ENCODE measurements around the gene SPON1. TPM values are rescaled to one million over a fixed set of nuclear protein-coding genes. Genes with fewer than 3 reads are reported as not detected.
"Not testable (repeated sequence)": the region's sequence is repeated elsewhere in the genome, so short reads cannot be mapped to it uniquely, and the experiment has no call there.

The SPON1 gene
- total RNA-seq, 1 experiment from 2014 or later, result not detected

DNA sequence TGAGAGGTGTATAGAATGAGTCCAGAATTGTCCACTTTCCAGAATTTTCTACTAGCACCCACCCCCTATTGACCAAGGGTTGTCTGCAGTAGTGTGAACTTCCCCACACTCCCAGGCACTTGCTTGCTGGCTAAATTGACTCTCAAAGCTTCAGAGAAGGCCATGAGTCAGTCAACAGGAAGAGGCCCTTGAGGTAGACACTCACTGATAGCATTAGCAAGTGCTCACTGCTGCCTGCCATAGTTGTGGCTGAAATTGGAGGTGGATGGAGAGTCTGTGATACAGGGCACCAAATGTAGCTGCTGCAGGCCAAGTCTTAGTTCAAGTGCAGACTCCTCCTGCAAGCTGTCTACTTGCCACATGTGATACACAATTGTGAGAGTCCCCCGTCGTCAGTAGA is 156.8 kb downstream of the SPON1 start:
- no peak for DNase-seq (ENCODE audit: low spot score)

DNA sequence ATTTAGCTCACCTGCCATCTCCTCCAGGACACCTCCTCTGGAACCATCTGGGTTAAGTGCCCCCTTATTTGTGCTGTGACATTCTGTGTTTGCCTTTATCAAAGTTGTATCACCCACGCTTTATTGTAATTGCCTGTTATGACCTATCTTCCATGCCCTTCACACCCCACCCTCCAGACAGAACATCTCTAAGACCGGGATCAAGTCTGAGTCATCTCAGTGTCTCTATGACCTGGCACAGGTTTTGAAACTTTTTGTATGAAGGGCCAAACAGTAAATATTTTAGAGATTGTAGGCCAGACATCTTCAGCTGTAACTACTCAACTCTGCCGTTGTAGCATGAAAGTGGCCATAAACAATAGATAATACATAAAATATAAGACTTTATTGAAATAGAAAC is 161.8 kb downstream of the SPON1 start:
- DNase-seq (ENCODE audit: low spot score), result no peak

DNA sequence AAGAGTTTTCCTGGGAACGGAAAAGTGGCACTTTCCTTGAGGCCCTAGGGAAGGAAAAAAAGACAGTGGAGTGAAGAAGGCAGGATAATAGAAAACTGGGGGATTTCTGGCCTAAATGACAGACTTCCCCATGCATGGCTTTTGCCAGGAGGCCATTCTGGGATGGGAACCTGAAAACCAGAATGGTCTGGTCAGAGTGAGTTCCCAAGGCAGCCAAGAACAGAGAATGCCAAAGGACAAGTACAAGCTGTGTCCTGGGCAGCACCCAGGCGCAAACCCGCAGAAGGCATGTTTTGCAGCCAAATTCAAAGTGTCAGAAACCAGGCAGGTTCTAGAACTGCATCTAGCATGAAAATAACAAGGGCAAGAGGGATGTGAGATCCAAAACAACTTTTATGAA is 162.4 kb downstream of the SPON1 start:
- DNase-seq (ENCODE audit: low spot score), result no peak

DNA sequence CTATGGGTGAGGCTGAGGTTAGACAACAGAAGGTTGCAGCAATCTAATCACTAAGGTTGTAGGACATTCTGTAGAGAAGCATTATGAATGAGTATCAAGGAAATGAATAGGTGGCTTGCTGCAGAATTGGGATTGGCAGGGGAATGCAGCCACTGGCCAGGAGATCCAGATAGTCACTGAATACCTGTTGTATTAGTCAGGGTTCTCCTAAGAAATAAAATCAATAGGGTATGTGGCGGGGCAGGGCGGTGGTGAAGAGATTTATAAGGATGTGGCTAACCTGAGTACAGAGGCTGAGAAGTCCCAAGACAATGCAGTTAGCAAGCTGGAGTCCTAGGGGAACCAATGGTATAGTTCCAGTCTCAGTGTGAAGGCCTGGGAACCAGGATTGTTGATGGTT is 163.0 kb downstream of the SPON1 start:
- DNase-seq (ENCODE audit: low spot score), result peak; percentile 26

DNA sequence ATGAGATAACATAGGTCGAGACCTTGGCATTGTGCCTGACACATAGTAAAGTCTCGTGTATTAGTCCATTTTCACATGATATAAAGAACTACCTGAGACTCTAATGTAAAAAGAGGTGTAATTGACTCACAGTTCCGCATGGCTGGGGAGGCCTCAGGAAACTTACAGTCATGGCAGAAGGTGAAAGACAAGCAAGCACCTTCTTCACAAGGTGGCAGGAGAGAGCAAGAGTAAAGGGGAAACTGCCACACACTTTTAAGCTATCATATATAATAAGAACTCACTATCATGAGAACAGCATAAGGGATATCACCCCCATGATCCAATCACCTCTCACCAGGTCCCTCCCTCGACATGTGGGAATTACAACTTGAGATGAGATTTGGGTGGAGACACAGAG is 165.2 kb downstream of the SPON1 start:
- DNase-seq (ENCODE audit: low spot score), result no peak

DNA sequence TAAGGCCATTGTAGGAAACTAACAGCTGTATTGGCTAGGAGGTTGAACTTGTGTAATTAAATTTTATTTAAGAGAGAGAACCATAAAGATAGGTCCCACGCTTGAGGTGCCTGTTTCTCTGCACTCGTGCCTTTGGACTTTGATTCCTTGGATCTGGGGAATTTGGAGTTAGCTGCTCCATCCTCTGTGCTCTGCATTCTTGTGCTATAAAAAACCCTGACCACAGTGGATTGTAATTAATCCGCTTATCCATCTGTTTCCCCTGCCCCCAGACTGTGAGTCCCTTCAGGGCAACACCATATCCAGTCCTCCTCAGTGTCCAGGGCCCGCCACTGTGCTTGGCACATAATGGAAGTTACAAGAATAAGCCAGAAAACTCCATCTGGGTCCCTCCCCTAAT is 169.8 kb downstream of the SPON1 start:
- DNase-seq (ENCODE audit: low spot score), result no peak

DNA sequence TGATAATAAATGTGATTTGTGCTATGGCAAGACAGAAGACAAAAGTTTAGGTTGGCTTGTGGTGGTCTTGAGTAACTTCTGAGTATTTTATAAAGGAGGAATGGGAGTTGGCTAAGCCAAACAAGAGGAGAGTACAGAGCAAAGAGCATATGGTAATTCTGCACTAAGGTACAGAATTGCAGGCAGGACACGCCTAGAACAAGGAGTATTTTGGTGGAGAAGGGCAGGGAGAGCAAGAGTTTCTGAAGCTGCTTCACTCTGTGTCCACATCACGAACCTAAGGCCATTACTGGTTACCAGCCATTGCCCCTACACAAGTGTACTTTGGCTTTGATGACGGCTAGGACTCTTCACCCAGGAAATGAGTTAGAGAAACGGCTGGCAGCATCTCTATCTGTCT is 170.9 kb downstream of the SPON1 start:
- no peak for DNase-seq (ENCODE audit: low spot score)

DNA sequence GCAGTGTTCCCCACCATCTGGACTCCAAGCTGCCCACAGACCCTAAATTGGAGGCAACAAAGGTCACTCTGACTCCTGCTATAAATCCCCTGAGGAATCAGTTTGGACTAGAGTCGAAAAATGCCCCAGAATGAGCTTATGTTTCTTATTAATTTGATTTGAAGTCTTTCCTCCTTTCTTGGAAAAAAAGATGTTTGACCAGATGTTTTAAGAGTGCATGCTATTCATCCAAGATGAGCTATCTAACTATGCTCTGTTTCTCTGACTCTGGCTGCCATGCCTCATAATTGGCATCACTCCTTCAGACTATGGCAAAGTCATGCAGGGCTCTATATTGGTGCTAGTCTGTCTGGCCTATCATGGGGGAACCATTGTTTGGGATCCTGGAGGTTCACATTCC is 174.0 kb downstream of the SPON1 start:
- DNase-seq (ENCODE audit: low spot score), result no peak

DNA sequence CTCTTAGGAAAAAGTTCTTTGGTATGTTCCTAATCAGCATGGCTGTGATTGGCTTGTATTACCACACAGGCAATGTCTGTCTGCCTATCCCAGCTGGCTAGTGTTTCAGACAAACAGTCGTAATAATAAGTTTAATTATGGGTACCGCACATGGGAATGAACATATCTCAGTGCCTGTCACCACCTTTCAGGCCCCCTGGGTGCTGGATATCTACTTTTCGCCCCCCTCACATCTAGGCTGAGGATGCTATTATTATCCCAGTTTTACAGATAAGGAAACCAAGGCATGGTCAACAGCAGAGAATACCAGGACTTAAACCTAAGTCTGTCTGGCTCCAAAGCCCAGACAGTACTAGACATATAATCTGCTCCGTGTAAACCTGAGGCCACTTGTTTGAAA is 174.8 kb downstream of the SPON1 start:
- no peak for DNase-seq (ENCODE audit: low spot score)

DNA sequence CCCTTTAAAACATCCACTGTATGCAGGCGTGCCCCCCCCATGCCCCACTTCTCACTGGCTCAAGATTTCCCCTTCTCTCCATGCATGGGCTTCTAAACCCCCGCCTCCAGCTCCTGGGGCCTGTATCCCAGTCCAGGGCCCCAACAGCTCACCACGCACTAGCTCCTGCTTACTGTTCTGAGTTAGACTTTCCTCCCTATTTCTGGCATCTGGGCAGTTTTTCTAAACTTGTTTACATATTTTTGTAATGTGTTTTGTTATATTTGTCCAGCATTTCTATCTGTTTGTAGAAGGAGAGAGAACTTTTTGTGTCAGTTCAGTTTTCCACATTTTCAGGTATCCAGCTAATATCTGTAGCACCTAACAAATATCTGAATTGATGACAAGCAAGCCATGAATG is 178.5 kb downstream of the SPON1 start:
- DNase-seq (ENCODE audit: low spot score), result no peak

DNA sequence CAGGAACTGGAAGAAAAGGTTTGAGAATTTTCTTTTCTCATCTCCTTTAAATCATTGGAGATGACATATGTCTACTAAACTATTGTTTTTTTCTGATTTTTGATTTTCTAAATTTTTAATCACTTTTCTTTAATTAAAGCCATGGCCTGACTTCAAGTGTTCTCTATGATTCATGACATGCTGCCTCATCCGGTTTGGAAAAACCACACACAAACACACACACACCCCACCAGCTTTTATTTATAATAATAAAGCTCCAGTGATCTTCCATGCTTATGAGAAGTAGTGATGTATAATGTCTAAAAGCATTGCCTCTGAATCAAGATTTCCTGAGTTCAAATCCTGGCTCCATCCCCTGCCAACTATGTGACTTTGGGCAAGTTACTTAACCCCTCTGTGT is 179.2 kb downstream of the SPON1 start:
- no peak for DNase-seq (ENCODE audit: low spot score)

DNA sequence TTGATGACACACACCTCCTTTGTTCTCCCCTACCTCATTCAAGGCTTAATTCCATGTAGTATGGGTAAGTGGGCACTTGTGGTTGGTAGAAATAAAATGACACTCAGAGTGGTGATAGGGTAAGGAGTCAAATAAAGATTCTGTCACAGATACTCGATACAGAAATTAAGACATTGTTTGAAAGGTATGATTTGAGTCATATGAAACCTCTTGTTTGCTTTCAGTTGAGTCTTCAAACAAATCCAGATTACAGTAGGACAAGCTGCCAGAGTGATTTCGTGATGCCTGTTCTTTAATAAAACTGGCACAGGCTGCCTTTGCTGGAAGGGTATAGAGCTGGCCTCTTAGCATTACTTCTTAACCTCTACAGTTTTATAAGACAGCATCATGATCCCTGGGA is 182.4 kb downstream of the SPON1 start:
- DNase-seq (ENCODE audit: low spot score), result no peak

DNA sequence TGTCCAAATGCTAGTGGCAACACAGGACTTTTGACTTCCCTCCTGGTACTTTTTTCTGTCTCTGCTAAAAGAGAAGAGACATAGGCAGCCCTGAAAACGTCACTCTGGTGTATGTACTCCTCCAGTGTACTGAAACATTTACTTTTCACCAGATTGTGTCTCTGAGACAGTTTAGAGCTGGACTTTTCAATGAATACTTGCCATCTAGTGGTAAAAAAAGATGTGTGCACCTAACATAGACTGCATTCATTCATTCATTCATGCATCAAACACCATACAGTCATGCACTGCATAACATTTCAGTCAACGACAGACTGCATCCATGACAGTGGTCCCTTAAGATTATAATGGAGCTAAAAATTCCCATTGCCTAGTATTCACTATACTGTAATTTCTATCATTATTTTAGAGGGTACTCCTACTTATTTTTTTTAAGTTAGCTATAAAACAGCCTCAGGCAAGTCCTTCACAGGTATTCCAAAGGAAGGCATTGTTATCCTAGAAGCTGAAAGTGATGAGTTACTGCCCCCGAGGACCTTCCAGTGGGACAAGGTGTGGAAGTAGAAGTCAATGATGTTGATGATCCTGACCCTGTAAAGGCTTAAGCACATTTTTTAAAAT is 186.2 kb downstream of the SPON1 start:
- DNase-seq (ENCODE audit: low spot score), result peak; percentile 65

DNA sequence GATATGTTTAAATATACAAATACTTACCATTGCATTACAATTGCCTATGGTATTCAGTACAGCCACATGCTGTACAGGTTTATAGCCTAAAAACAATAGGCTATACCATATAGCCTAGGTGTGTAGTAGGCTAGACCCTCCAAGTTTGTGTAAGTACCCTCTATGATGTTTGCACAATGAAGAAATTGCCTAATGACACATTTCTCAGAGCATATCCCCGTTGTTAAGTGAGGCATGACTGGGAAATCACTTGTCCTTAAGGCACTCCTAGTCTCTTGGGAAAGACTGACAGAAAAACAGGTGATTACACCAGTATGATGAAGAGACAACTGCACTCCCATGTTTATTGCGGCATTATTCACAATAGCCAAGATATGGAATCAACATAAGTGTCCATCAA is 187.2 kb downstream of the SPON1 start:
- DNase-seq (ENCODE audit: low spot score), result no peak

DNA sequence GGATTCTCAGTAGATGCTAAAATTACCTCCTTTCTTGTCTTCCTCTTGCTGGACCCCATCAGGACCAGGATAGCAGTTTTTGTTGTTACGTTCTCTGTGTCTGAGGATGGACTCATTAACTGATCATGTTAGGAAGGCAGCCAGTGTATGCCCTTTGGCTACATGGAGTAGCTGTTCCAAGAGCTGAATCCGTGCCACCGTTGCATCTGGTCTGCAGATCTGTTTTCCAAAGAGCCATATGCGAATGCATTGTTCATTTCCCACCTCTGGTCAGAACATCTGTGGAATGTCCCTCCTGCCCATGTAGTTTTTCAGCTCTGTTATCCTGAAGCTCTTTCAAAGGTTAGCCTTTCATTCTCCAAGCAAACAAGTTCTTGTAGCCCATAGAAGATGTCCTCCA is 188.4 kb downstream of the SPON1 start:
- DNase-seq (ENCODE audit: low spot score), result no peak

DNA sequence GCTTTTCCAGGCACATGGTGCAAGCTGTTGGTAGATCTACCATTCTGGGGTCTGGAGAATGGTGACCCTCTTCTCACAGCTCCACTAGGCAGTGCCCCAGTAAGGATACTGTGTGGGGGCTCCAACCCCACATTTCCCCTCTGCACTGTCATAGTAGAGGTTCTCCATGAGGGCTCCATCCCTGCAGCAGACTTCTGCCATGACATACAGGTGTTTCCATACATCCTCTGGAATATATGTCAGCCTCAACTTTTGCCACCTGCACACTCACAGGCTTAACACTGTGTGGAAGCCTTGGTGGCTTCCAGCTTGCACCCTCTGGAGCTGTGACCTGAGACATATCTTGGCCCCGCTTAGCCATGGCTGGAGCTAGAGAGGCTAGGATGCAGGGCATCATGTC is 191.6 kb downstream of the SPON1 start:
- not testable (repeated sequence) for DNase-seq (ENCODE audit: low spot score)

DNA sequence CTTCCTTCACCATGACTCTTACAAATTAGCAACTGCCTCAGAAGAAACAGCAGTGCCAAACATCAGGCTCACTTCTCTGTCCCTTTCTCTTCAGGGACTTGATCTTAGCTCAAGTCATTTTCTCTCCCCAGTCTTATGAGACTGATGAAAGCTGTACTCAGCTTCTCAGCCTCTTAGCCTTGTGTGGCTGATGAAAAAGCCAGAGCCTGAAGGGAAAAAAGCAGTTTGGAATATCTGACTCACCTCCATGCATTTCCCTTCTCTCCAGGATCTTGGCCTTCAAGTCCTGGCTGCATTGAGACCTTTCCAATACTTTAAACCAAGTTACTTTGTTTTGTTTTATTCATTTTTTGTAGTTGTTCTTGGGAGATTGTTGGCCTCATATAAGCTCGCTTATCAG is 195.9 kb downstream of the SPON1 start:
- no peak for DNase-seq (ENCODE audit: low spot score)

DNA sequence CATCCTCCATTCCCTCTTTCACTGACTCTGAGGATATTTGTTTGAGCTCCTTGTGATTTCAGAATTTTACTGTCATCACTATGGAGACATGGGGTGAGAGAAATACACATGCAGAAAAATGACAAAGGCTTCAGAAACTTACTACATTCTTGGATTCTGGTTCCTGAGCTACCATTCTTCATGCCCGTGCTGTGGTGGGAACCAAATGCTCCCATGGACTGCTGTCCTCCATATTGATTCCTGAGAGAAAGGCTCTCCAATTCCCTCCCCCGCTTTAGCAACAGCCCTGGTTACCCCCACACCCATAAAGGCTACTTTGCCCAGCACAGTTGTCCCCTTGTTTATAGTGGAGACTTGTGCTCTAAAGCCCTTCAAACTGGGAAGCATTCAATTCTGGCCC is 201.1 kb downstream of the SPON1 start:
- DNase-seq (ENCODE audit: low spot score), result no peak

DNA sequence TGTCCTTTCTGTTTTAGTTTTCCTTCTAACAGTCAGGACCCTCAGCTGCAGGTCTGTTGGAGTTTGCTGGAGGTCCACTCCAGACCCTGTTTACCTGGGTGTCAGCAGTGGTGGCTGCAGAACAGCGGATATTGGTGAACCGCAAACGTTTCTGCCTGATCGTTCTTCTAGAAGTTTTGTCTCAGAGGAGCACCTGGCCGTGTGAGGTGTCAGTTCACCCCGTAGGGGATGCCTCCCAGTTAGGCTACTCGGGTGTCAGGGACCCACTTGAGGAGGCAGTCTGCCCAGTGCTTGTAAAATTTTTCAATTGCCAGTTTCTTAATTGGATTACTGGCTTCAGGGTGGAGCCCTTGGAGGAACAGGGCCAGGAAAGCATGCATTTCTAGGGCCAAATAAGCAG is 211.2 kb downstream of the SPON1 start:
- DNase-seq (ENCODE audit: low spot score), result not testable (repeated sequence)

DNA sequence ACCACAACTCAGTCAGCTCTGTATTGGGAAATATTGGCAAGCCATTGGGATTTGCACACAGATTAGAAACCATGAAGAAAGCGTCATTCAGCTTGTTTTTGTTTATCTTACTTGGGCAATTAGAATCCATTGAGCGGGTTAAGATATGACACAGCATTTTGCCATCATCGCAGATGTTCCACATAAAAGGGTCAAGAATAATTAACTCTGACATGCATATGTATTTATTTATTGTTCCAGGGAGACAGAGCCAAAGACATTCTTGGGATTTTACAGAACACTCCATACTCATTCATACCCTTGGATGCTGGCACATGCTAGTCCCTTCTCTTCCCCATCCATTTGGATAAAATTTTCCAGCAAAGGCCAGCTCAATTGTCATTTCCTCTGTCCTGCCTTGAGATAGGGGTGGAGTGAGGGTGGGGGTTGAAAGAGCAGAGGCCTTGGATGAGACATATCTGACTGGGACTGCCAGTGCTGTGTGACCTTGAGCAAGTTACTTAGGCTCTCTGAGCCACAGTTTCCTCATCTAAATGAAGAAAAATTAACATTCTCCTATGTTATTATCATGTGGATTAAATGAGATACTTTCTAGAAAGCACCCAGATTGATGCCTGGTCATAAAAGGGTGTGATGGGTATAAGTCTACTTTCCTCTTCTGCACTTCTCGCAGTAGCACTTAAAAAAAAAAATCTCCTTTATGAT is 216.7 kb downstream of the SPON1 start:
- no peak for DNase-seq (ENCODE audit: low spot score)

DNA sequence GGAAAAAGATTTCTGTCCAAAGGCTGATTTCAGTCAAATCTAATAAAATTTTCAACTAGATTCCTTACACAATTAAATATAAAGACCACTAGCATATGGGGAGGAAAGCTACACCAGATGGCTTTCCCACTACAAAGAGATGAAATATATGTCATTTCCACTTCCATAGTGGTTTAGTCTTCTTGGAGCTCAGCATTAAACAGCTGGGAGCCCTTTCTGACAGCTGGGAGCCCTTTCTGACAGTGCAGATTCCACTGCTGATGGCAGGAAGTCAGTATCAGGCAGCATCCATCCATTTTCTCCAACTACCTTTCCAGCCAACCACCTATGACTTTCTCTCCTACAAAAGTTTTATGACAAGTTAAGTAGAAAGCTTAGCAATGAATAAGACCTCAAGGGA is 218.6 kb downstream of the SPON1 start:
- DNase-seq (ENCODE audit: low spot score), result no peak

DNA sequence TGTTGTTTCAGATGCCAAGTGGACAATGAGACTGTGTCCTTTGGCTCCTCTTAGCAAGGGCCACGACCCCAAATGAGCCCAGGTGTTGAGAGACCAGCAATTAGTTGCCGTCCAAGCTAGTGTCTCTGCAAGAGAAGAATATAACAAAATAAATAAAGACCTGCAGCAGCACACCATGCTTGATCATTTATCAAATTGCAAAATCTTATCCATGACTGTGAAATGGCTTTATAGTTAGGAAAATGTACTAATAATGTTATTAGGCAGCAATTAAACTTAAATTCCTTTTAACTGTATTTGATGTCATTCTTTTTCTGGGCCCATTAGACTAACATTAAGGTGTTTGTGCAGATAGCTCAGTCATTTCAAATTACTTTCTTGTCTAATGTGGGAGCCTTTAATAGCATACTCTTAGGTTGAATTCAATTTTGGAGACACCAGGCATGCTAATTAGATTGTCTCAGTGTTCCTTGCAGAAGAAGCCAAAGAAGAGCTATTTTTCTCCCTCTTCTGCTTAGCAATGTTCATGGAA is 220.4 kb downstream of the SPON1 start:
- DNase-seq (ENCODE audit: low spot score), result no peak
